ENCODE measurements around the gene KHSRP. TPM values are rescaled to one million over a fixed set of nuclear protein-coding genes. Genes with fewer than 3 reads are reported as not detected.

KHSRP gene
- total and polyA plus RNA-seq, 10 of the 15 experiments (the other 5 are each of a cell fraction or from before 2014, with no cell fraction given) = 4.8 to 440 (median 82.0) TPM

DNA sequence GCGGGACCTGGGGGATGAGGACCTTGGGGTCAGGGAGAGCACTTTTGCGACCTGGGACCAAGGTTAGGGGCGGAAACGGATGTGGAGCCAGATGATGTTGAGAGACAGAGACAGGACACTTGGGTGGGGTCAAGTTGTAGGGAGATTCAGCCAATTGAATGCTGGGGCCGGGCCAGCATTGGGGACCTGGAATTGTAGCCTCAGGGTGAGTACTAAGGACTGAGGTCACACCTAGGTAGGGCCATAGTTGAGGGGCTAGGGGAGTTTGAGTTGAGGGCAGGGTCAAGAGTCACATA is 50.9 kb downstream of the KHSRP start:
- DNase-seq (ENCODE audit: low read depth, low spot score) = no peak
- 45% methylated on average over 5 of the region's 5 CpGs for WGBS (ENCODE audit: insufficient coverage, insufficient replicate concordance, low lambda C conversion rate, missing lambda C conversion rate)
- peak overlapping the region; percentile 42 for H2AFZ ChIP-seq (ENCODE audit: control insufficient read depth, low read depth, low read length)
- BruUV-seq (replicated peaks) = no TSS peak
- no peaks in the 10 kb centered on the region for H4K20me1 ChIP-seq (ENCODE audit: control insufficient read depth, insufficient read depth)
- no peak for FAIRE-seq
- RAD21 ChIA-PET (ENCODE audit: unreplicated experiment) = interaction anchor here (0.7 to 1.2 kb wide), 2 partner anchors 12 to 50 kb away, joined by 3 read pairs; partner anchors contain the start of gene CLPP
- H3K79me2 ChIP-seq (ENCODE audit: control insufficient read depth, insufficient read depth, low read length) = no peaks in the 10 kb centered on the region; the same call in 1 of the 2 replicates
- ATAC-seq = no peak
- peak overlapping the region; percentile 54 for H3K4me3 ChIP-seq
- CTCF ChIA-PET = interaction anchor here (1.0 kb wide), 1 partner anchor 156 kb away, joined by 3 read pairs; no protein-coding TSS in a partner anchor
- peak overlapping the region; percentile 34; the same call in 1 of the 2 replicates for H3K9ac ChIP-seq (ENCODE audit: control insufficient read depth, insufficient read depth, low read length)
- no peaks in the 10 kb centered on the region for H3K9me3 ChIP-seq (replicated peaks; ENCODE audit: control insufficient read depth, insufficient read depth, low read length)
- in situ Hi-C loops (cut with MboI) (no loop called here), intact Hi-C loops (cut with micrococcal nuclease; ENCODE audit: unreplicated experiment) (no loop called here)
- peaks cover 2% of the 10 kb centered on the region; the same call in 1 of the 2 replicates for H3K4me1 ChIP-seq (ENCODE audit: control insufficient read depth, insufficient read depth, low read length)
- SMC1A ChIA-PET (ENCODE audit: uncharacterized antibody, unreplicated experiment) = no interaction called here
- peak overlapping the region; percentile 75 for H3K4me2 ChIP-seq (ENCODE audit: control insufficient read depth, insufficient read depth)
- H3K27ac ChIP-seq (ENCODE audit: control insufficient read depth, insufficient read depth) = 0 out of 2 replicates have a peak overlapping the region, but pooled peaks have one; percentile 9
- 0 out of 2 replicates have a peak, but pooled peaks have one; percentile 16 for TF ChIP-seq NBN (IDR thresholded peaks at IDR 0.05)
- no peak for TF ChIP-seq HSF1 (IDR thresholded peaks at IDR 0.05; ENCODE audit: low read depth, low read length)
- no peaks in the 10 kb centered on the region; a peak in 3 of 4 replicates for H3K36me3 ChIP-seq (ENCODE audit: control insufficient read depth in 2 of 2, insufficient read depth in 2 of 2, low read length in 1 of 2)
- no peaks in the 10 kb centered on the region for H3K27me3 ChIP-seq (replicated peaks in 1 of 2; ENCODE audit: control insufficient read depth in 2 of 2, insufficient read depth in 2 of 2, low read length in 1 of 2)
- POLR2A ChIA-PET = interaction anchor here (0.7 kb wide), 1 partner anchor 51 kb away, joined by 3 read pairs; the partner anchor contains the start of gene KHSRP

DNA sequence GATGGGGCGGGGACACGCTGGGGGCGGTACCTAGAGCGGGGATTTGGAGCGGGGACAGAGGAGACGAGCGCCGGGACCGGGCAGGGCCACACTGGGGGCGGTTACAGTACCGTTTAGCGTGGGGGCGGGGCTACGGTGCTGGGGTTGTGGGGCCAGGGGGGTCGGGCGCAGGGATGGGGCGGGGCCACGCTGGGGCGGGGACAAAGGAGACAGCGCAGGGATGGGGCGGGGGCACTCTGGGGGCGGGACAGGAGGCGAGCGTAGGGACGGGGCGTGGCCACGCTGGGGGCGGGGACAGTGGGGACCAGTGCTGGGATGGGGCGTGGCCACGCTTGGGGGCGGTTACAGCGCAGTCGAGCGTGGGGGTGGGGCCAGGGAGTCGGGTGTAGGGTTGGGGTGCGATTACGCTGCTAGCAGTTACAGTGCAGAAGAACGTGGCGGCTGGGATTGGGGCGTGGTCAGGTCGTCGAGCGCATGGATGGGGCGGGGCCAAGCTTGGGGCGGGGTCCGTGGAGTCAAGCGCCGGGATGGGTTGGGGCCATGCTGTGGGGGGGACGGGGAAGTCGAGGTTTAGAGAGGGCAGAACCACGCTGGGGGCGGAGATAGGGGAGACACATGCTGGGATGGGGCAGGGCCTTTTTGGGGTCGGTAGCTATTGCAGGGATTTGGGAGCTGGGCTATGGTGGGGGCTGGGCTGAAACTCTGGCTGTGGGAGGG is 51.4 kb downstream of the KHSRP start:
- RAD21 ChIA-PET (ENCODE audit: unreplicated experiment) = interaction anchor here (0.7 to 1.6 kb wide), 12 partner anchors 12 to 490 kb away, joined by 3 to 9 read pairs (median 4); partner anchors contain the start of genes CLPP, DENND1C, GTF2F1 and KHSRP
- Histone ChIP-seq H4K20me1 (ENCODE audit: control insufficient read depth, insufficient read depth) (no peaks in the 10 kb centered on the region), H3K4me2 (ENCODE audit: control insufficient read depth, insufficient read depth) (peak overlapping the region; percentile 75), H3K27ac (ENCODE audit: control insufficient read depth, insufficient read depth) (peak overlapping the region; percentile 88), H3K9me3 (replicated peaks; ENCODE audit: control insufficient read depth, insufficient read depth, low read length) (no peaks in the 10 kb centered on the region), H3K4me1 (ENCODE audit: control insufficient read depth, insufficient read depth, low read length) (peaks cover 2% of the 10 kb centered on the region; the same call in 1 of the 2 replicates), H3K36me3 (ENCODE audit: control insufficient read depth in 2 of 2, insufficient read depth in 2 of 2, low read length in 1 of 2) (no peaks in the 10 kb centered on the region; a peak in 3 of 4 replicates), H2AFZ (ENCODE audit: control insufficient read depth, low read depth, low read length) (peak overlapping the region; percentile 98), H3K79me2 (ENCODE audit: control insufficient read depth, insufficient read depth, low read length) (no peaks in the 10 kb centered on the region; the same call in 1 of the 2 replicates), H3K4me3 (peak overlapping the region; percentile 90), H3K27me3 (replicated peaks in 1 of 2; ENCODE audit: control insufficient read depth in 2 of 2, insufficient read depth in 2 of 2, low read length in 1 of 2) (no peaks in the 10 kb centered on the region), H3K9ac (ENCODE audit: control insufficient read depth, insufficient read depth, low read length) (peak overlapping the region; percentile 83)
- POLR2A ChIA-PET = interaction anchor here (0.5 to 2.6 kb wide), 14 partner anchors 11 to 754 kb away, joined by 3 to 30 read pairs (median 6); partner anchors contain the start of genes CLPP, DENND1C, GTF2F1 and KHSRP
- DNase-seq (ENCODE audit: low read depth, low spot score) (peak; percentile 91), FAIRE-seq (peak; percentile 85), ATAC-seq (peak; percentile 80)
- CTCF ChIA-PET = interaction anchor here (1.0 to 1.8 kb wide), 6 partner anchors 12 to 490 kb away, joined by 3 to 8 read pairs (median 6); partner anchors contain the start of genes CLPP, DENND1C and KHSRP
- WGBS (ENCODE audit: insufficient coverage, insufficient replicate concordance, low lambda C conversion rate, missing lambda C conversion rate) = 4% methylated on average over 27 of the region's 53 CpGs
- SMC1A ChIA-PET (ENCODE audit: uncharacterized antibody, unreplicated experiment) = interaction anchor here (1.0 to 1.3 kb wide), 7 partner anchors 9 to 696 kb away, joined by 3 to 10 read pairs (median 3); partner anchors contain the start of genes CLPP, DENND1C and ZNF557
- intact Hi-C loops (cut with micrococcal nuclease; ENCODE audit: unreplicated experiment) (no loop called here), in situ Hi-C loops (cut with MboI) (no loop called here)
- no TSS peak for BruUV-seq (replicated peaks)
- TF ChIP-seq RB1 (IDR thresholded peaks at IDR 0.05; ENCODE audit: borderline replicate concordance) (no peak), NFYB (IDR thresholded peaks at IDR 0.05; ENCODE audit: insufficient read depth, low read depth, low read length) (0 out of 2 replicates have a peak, but pooled peaks have one; percentile 17), SPI1 (IDR thresholded peaks at IDR 0.05; ENCODE audit: borderline replicate concordance, insufficient read depth, low read depth, low read length) (no peak), POLR2A (IDR thresholded peaks at IDR 0.05; ENCODE audit: low read depth, low read length) (peak; percentile 54), PAX8 (IDR thresholded peaks at IDR 0.05) (no peak), ZNF622 (IDR thresholded peaks at IDR 0.05) (no peak), HDGF (IDR thresholded peaks at IDR 0.05) (peak; percentile 82; the same call in 1 of the 2 replicates), MXI1 (IDR thresholded peaks at IDR 0.05; ENCODE audit: low read depth, low read length) (0 out of 2 replicates have a peak, but pooled peaks have one; percentile 49), DPF2 (IDR thresholded peaks at IDR 0.05) (no peak), SP1 (IDR thresholded peaks at IDR 0.05; ENCODE audit: low read depth, low read length) (peak; percentile 43), NRF1 (conservative IDR thresholded peaks at IDR 0.05; ENCODE audit: low read depth, low read length) (0 out of 2 replicates have a peak, but pooled peaks have one; percentile 8), EGR1 (IDR thresholded peaks at IDR 0.05; ENCODE audit: borderline replicate concordance in 1 of 2, low read depth in 2 of 2, low read length in 2 of 2) (peak in 1 of 2 experiments; percentile 39; a peak in 1 of 3 replicates)
- TF ChIP-seq, protein P1, sequence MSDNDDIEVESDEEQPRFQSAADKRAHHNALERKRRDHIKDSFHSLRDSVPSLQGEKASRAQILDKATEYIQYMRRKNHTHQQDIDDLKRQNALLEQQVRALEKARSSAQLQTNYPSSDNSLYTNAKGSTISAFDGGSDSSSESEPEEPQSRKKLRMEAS (IDR thresholded peaks at IDR 0.05; ENCODE audit: low read depth, low read length) = peak; percentile 32; the same call in 1 of the 2 replicates

Measured in GM12878 (cell line).